Mesodermal cell (in vitro differentiated cells): ENCODE measurements around the gene ADIPOR2.

Experiments used
- H3K27ac ChIP-seq: 2 replicates; pipeline ENCODE4 v1.7.0; 2013; ENCODE audit warnings: mild to moderate bottlenecking, low read depth, low read length, moderate library complexity; ENCODE audit not compliant: severe bottlenecking
- H3K36me3 ChIP-seq: 2 replicates; pipeline ENCODE4 v1.7.1; 2013; ENCODE audit warnings: mild to moderate bottlenecking, low read length, moderate library complexity; ENCODE audit not compliant: control insufficient read depth, insufficient read depth
- H3K4me1 ChIP-seq: one replicate; pipeline ENCODE4 v1.7.1; 2013; ENCODE audit warnings: mild to moderate bottlenecking, low read length; ENCODE audit not compliant: insufficient read depth, control insufficient read depth, poor library complexity, severe bottlenecking
- H3K4me3 ChIP-seq: 2 replicates; pipeline ENCODE4 v1.7.0; 2013; ENCODE audit warnings: low read length, control low read depth, mild to moderate bottlenecking; ENCODE audit not compliant: insufficient read depth, poor library complexity, severe bottlenecking; ENCODE audit errors: extremely low read depth
- H3K9me3 ChIP-seq: 2 replicates; pipeline ENCODE4 v1.7.1; 2013; ENCODE audit warnings: mild to moderate bottlenecking, low read length, moderate library complexity; ENCODE audit not compliant: control insufficient read depth
- WGBS, 2 experiments: methylation state at CpG; one replicate each; pipeline ENCODE4 v1.1.5; 2013; ENCODE audit warnings: missing lambda C conversion rate in 2 of 2; ENCODE audit not compliant: insufficient coverage in 2 of 2; 5-methylcytosine and 5-hydroxymethylcytosine counted together

Gene ADIPOR2

DNA sequence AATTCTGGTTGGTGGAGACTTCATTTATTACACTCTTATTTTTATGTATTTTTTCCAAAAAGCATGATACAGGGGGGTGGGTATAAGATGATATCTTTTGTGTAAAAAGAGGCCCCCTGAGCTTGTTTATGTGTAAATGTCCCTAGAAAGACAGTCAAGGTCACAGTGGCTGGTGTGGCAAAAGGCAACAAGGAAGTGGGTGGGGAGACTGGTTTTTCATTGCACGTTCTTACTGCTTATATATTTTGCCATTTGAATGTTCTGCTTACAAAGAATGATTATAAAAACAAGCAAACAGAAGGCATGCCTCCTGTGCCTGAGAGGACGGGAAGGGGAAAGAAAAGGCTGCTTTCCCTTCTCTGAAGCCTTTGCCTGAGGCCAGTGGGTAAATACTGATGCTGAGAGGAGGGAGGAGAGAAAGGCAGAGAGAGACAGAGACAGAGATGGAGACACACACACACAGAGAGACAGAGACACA, 24.1 kb upstream of the ADIPOR2 start:
- Histone ChIP-seq H3K4me1 (peaks cover 3% of the 10 kb centered on the region), H3K4me3 (no peak overlapping the region), H3K36me3 (no peaks in the 10 kb centered on the region), H3K27ac (no peak overlapping the region), H3K9me3 (no peaks in the 10 kb centered on the region)
- 91% methylated on average over 1 of the region's 2 CpGs; no CpG with 5 or more reads in 1 of the 2 experiments for WGBS, 2 experiments

DNA sequence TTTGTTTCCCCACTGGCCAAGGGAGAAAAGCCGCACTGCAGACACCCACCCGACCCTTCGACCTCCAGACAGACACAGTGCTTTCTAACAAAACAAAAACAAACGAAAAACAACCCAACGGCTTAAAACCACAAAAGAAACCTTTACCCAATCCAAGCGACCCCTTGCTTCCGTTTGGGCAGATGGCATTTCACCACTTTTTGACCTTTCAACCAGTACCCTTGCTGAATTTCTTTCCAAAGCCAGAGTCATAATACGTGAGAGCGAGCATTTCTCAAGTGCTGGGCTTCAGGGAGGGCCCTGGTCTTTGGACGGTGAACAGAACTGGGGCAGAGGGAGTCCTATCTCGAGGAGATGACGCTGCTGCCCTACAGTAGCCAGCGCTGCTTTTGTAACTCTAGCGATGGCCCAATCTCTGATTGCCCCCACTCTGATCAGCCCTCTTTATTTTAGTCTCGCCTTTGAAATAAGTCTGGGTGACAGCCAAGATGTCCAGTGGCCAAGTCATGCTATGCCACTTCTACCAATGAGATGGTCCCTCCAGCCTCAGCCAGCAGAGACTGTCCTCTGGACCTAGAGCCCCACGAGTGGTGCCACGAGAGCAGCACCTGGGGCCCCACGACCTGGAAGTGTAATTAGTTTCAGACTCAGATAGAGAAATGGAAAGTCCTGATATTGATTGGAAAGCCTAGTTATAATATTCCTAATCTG, 21.9 kb upstream of the ADIPOR2 start:
- 86 to 91% methylated on average over 14 to 16 of the region's 18 CpGs for whole genome bisulfite sequencing, 2 experiments
- no peak overlapping the region for H3K27ac ChIP-seq
- no peak overlapping the region for H3K4me3 ChIP-seq
- H3K4me1 ChIP-seq: peaks cover 3% of the 10 kb centered on the region
- H3K9me3 ChIP-seq: no peaks in the 10 kb centered on the region
- H3K36me3 ChIP-seq: no peaks in the 10 kb centered on the region

DNA sequence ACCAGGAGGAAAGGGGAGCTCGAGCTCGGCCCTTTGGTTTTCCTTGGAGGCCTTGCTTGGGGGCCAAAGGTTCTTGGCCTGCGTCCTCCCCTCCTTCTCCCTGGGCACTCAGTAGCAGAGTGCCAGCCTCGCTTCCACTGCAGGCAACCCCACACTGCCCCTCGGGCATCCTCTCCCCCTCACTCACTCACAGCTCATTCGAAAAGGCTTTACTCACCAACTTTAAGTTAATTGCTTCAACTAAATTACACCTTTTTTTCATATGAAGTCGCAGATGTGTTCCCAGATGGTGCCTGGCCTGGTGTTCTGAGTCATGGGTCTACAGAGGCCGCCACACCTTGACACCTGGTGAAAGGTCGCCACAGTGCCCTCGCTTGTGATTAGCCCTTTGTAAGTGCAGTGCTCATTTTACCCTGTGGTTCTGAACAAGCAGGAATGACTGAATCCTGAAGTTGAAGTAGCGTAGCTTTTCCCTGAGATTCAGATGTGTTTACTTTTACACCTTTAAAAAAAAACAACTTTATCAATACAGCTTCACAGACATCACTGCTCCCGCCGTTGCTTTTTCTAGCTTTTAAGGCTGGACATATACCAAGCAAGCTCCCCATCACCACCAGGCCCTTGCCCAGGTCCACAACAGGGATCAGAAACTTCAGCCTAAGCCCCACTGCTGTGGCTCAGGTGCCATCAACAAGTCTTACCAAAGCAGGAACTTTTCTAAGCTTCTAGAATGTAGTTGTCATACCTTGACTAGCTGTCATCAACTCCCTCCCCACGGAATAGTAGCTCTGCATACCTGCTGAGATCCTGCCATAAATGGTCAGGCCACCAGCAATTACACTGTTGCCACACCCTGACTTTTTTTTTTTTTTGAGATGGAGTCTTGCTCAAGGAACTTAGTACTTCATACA, 20.3 kb upstream of the ADIPOR2 start:
- Histone ChIP-seq H3K27ac (no peak overlapping the region), H3K9me3 (no peaks in the 10 kb centered on the region), H3K4me3 (no peak overlapping the region), H3K4me1 (peaks cover 3% of the 10 kb centered on the region), H3K36me3 (no peaks in the 10 kb centered on the region)
- WGBS, 2 experiments: 76 to 89% methylated on average over 12 to 13 of the region's 14 CpGs

GRCh38 chr12:1676043-1676442, 14.8 kb upstream of the ADIPOR2 start:
- no peak overlapping the region for H3K4me3 ChIP-seq
- H3K36me3 ChIP-seq: no peaks in the 10 kb centered on the region
- no peaks in the 10 kb centered on the region for H3K4me1 ChIP-seq
- no peak overlapping the region for H3K27ac ChIP-seq
- no peaks in the 10 kb centered on the region for H3K9me3 ChIP-seq
- WGBS, 2 experiments: 67 to 100% methylated on average over 1 to 2 of the region's 3 CpGs

GRCh38 chr12:1680804-1681492, 9.9 kb upstream of the ADIPOR2 start:
- no peaks in the 10 kb centered on the region for H3K36me3 ChIP-seq
- no peaks in the 10 kb centered on the region for H3K4me1 ChIP-seq
- no peak overlapping the region for H3K4me3 ChIP-seq
- 84 to 90% methylated on average over 1 to 2 of the region's 7 CpGs for WGBS, 2 experiments
- no peaks in the 10 kb centered on the region for H3K9me3 ChIP-seq
- H3K27ac ChIP-seq: no peak overlapping the region

GRCh38 chr12:1681493-1681807, 9.4 kb upstream of the ADIPOR2 start:
- no peaks in the 10 kb centered on the region for H3K36me3 ChIP-seq
- no peaks in the 10 kb centered on the region for H3K9me3 ChIP-seq
- H3K4me1 ChIP-seq: no peaks in the 10 kb centered on the region
- 44% methylated on average over 1 of the region's 2 CpGs; no CpG with 5 or more reads in 1 of the 2 experiments for WGBS, 2 experiments
- no peak overlapping the region for H3K4me3 ChIP-seq
- H3K27ac ChIP-seq: no peak overlapping the region

DNA sequence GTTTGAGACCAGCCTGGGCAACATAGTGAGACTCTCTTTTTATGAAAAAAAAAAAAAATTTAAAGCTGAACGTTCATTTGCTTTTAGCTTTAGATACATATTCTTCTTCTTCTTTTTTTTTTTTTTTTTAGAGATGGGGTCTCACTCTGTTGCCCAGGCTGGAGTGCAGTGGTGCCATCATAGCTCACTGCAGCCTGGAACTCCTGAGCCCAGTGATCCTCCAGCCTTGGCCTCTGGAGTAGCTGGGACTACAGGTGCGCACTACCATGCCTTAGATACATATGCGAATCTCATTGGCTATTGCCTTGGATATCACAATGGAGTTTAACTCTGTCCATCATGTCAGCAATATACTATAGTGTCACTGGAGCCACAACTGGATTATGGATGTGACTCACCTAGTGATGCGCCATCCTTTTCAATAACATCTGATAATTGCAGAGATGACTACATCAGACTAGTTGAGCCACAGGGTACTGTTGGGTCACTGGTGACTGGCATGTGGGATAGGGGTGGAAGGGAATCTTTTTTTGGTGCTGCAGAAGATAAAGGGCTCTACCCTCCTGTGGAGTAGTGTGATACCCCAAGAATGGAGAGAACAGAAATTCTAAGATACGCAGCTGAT, 2.7 kb upstream of the ADIPOR2 start:
- H3K4me1 ChIP-seq: peaks cover 8% of the 10 kb centered on the region
- H3K4me3 ChIP-seq: no peak overlapping the region
- H3K36me3 ChIP-seq: peaks cover 5% of the 10 kb centered on the region
- H3K9me3 ChIP-seq: no peaks in the 10 kb centered on the region
- no peak overlapping the region for H3K27ac ChIP-seq
- 100% methylated on average over 3 to 4 of the region's 5 CpGs for WGBS, 2 experiments

- H3K36me3 ChIP-seq: peaks cover 16% of the 10 kb centered on the region
- peak overlapping the region; percentile 98 for H3K27ac ChIP-seq
- 0 to 1% methylated on average over 33 to 39 of the region's 56 CpGs for WGBS, 2 experiments
- H3K4me3 ChIP-seq: peak overlapping the region; percentile 86
- peaks cover 8% of the 10 kb centered on the region for H3K4me1 ChIP-seq
- no peaks in the 10 kb centered on the region for H3K9me3 ChIP-seq
Measured at GRCh38 chr12:1691123-1692007, 495 bp downstream of the ADIPOR2 start.

DNA sequence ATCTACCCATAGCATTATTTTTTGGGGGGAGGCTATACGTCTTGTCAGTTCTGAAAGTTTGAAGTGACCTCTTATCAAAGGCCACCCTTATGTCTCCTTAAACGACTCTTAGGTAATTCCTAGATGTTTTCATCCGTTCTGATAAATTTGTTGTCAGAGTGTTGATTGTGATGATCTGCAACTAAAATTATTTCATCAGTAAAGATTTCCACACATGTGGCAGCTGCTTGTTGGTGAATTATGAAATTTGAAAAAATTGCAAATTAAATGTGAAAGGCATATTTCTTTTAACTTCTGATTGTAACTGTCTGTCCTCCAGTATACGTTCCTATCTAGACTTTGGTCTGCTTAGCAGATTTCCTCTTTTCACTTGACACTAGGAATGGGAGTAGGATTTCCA, 1.4 kb downstream of the ADIPOR2 start:
- Histone ChIP-seq H3K27ac (no peak overlapping the region), H3K4me1 (peaks cover 8% of the 10 kb centered on the region), H3K9me3 (no peaks in the 10 kb centered on the region), H3K4me3 (peak overlapping the region; percentile 86), H3K36me3 (peaks cover 16% of the 10 kb centered on the region)
- no CpG with 5 or more reads among the region's 4 CpGs for WGBS, 2 experiments
